PC-3 (cell line): ENCODE data around the gene CEP70. TPM values are rescaled to one million over a fixed set of nuclear protein-coding genes. Genes with fewer than 3 reads are reported as not detected.

Source experiments
- ATAC-seq: fragments of 200-7000 bp; cut with Tn5 transposase; 2 replicates; pipeline ENCODE4 v1.9.1; 2020; ENCODE audit warnings: mild to moderate bottlenecking, moderate library complexity
- BruUV-seq: library from RNA; stranded (reverse); fragments of 400-500 nt; replicated peaks from 2 replicates; lab custom pipeline; 2021; lab: Mats Ljungman, UMichigan
- CTCF ChIA-PET: fragments of 300-600 bp; sonication (Branson Sonifier 250); formaldehyde crosslinking; loops from one replicate; lab custom pipeline; 2022; ENCODE audit warnings: antibody characterized with exemption; lab: Charles Lee
- POLR2A ChIA-PET: fragments of 300-600 bp; sonication (Branson Sonifier 250); formaldehyde crosslinking; loops from one replicate; lab custom pipeline; 2022; ENCODE audit warnings: antibody characterized with exemption; ENCODE audit not compliant: unreplicated experiment; lab: Charles Lee
- DNase-seq: peaks from one replicate; pipeline ENCODE4 v3.0.0-alpha.2; 2015
- H2AFZ ChIP-seq: fragments of 300-600 bp; sonication (generic); 2 replicates; pipeline ENCODE4 v1.6.0; 2016; ENCODE audit warnings: antibody characterized with exemption, low read length
- H3F3A ChIP-seq: fragments of 300-600 bp; sonication (generic); one replicate; pipeline ENCODE4 v1.6.0; 2017; ENCODE audit warnings: antibody characterized with exemption, low read length, control low read depth, mild to moderate bottlenecking; ENCODE audit not compliant: unreplicated experiment
- H3K27ac ChIP-seq: fragments of 300-600 bp; sonication (generic); 2 replicates; pipeline ENCODE4 v1.5.1; 2016; ENCODE audit warnings: mild to moderate bottlenecking, low read length
- H3K27me3 ChIP-seq: fragments of 300-600 bp; sonication (generic); 2 replicates; pipeline ENCODE4 v1.6.1; 2016; ENCODE audit warnings: low read length, mixed read lengths
- H3K36me3 ChIP-seq: fragments of 300-600 bp; sonication (generic); 2 replicates; pipeline ENCODE4 v1.6.1; 2016; ENCODE audit warnings: low read depth, mixed run types, low read length, mixed read lengths
- H3K4me1 ChIP-seq: fragments of 300-600 bp; sonication (generic); 2 replicates; pipeline ENCODE4 v1.5.1; 2016; ENCODE audit warnings: low read length; ENCODE audit not compliant: insufficient read depth
- H3K4me2 ChIP-seq: fragments of 300-600 bp; sonication (generic); 2 replicates; pipeline ENCODE4 v1.6.0; 2016; ENCODE audit warnings: low read length
- H3K4me3 ChIP-seq: fragments of 300-600 bp; sonication (generic); 2 replicates; pipeline ENCODE4 v1.5.1; 2016; ENCODE audit warnings: mild to moderate bottlenecking, low read length, mixed read lengths
- H3K79me2 ChIP-seq: fragments of 300-600 bp; sonication (generic); 2 replicates; pipeline ENCODE4 v1.6.1; 2017; ENCODE audit warnings: low read length, mixed read lengths
- H3K9ac ChIP-seq: fragments of 300-600 bp; sonication (generic); 2 replicates; pipeline ENCODE4 v1.6.0; 2016; ENCODE audit warnings: mild to moderate bottlenecking, low read length
- H3K9me2 ChIP-seq: fragments of 300-600 bp; sonication (generic); replicated peaks from 2 replicates; pipeline ENCODE4 v1.6.1; 2016; ENCODE audit warnings: mixed run types, low read length, mixed read lengths
- H3K9me3 ChIP-seq: fragments of 300-600 bp; sonication (generic); 2 replicates; pipeline ENCODE4 v1.6.1; 2016; ENCODE audit warnings: low read length, mixed read lengths
- H4K20me1 ChIP-seq: fragments of 300-600 bp; sonication (generic); 2 replicates; pipeline ENCODE4 v1.6.1; 2016; ENCODE audit warnings: low read length, mixed read lengths
- EZH2 ChIP-seq: fragments of 300-600 bp; sonication (generic); IDR thresholded peaks from one replicate; pipeline ENCODE4 v1.6.1; 2017; ENCODE audit warnings: antibody characterized with exemption, mild to moderate bottlenecking, low read length; ENCODE audit not compliant: unreplicated experiment
- EZH2phosphoT487 ChIP-seq: fragments of 300-600 bp; sonication (generic); IDR thresholded peaks from 2 replicates; pipeline ENCODE4 v1.6.1; 2018; ENCODE audit warnings: mild to moderate bottlenecking, antibody characterized with exemption, low read length, borderline replicate concordance
- intact Hi-C: fragments of 100-400 bp; cut with micrococcal nuclease; formaldehyde crosslinking; loops from 2 replicates; pipeline ENCODE4 v1.9.0; 2023
- total RNA-seq: library from RNA; depleted of rRNA; stranded (reverse); fragments of >200 nt; gene quantifications from 2 replicates; pipeline ENCODE4 v1.2.3, GENCODE V29; 2014
- TF ChIP-seq, protein P1 (sequence below): fragments of 300-600 bp; sonication (generic); conservative IDR thresholded peaks from 2 replicates; pipeline ENCODE4 v1.5.1; 2017; ENCODE audit warnings: antibody characterized with exemption, low read depth, mild to moderate bottlenecking, low read length

The CEP70 gene
- total RNA-seq, 1 experiment from 2014 or later, result 16.7 TPM

DNA sequence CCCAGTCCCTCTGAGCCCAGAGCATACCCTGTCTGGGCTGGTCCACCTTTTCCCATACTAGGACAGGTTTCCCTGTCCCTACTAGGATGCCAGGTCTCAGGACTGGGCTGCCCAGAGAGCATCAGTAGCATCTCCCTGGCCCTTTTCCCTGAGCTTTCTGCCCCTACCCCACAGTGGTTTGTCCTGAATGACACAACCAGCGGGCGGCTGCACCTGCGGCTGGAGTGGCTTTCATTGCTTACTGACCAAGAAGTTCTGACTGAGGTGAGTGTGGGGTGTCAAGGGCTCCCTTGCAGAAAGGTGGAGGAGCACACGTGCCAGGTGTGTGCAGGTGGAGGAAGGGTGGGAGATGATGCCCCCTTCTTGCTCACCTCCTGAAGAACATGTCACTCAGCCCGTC lies 126.1 kb downstream of the CEP70 start:
- ChIA-PET POLR2A (no interaction called here), CTCF (no interaction called here)
- TF ChIP-seq, protein P1, sequence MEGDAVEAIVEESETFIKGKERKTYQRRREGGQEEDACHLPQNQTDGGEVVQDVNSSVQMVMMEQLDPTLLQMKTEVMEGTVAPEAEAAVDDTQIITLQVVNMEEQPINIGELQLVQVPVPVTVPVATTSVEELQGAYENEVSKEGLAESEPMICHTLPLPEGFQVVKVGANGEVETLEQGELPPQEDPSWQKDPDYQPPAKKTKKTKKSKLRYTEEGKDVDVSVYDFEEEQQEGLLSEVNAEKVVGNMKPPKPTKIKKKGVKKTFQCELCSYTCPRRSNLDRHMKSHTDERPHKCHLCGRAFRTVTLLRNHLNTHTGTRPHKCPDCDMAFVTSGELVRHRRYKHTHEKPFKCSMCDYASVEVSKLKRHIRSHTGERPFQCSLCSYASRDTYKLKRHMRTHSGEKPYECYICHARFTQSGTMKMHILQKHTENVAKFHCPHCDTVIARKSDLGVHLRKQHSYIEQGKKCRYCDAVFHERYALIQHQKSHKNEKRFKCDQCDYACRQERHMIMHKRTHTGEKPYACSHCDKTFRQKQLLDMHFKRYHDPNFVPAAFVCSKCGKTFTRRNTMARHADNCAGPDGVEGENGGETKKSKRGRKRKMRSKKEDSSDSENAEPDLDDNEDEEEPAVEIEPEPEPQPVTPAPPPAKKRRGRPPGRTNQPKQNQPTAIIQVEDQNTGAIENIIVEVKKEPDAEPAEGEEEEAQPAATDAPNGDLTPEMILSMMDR, result no peak
- TF ChIP-seq EZH2phosphoT487 (no peak), EZH2 (no peak)
- Histone ChIP-seq H3F3A (peaks cover 4% of the 10 kb centered on the region), H3K36me3 (no peaks in the 10 kb centered on the region), H4K20me1 (no peaks in the 10 kb centered on the region), H3K9ac (no peak overlapping the region), H3K79me2 (no peaks in the 10 kb centered on the region), H3K27ac (no peak overlapping the region), H2AFZ (no peak overlapping the region), H3K4me2 (no peak overlapping the region), H3K4me3 (no peak overlapping the region), H3K9me2 (no peaks in the 10 kb centered on the region), H3K9me3 (no peaks in the 10 kb centered on the region), H3K4me1 (peaks cover 32% of the 10 kb centered on the region), H3K27me3 (no peaks in the 10 kb centered on the region)
- DNase-seq (no peak), ATAC-seq (no peak)
- BruUV-seq, result no TSS peak
- intact Hi-C loops, result loop anchor here (10.0 kb wide), 1 partner anchor 227 kb away; no protein-coding TSS in a partner anchor

GRCh38 chr3:138465925-138466324 lies 128.1 kb downstream of the CEP70 start:
- no peak overlapping the region for H3K4me2 ChIP-seq
- peaks cover 18% of the 10 kb centered on the region for H3K4me1 ChIP-seq
- no TSS peak for BruUV-seq
- TF ChIP-seq EZH2, result no peak
- no peak for TF ChIP-seq EZH2phosphoT487
- TF ChIP-seq, protein P1, result no peak
- no peak for DNase-seq
- no peaks in the 10 kb centered on the region for H4K20me1 ChIP-seq
- ChIA-PET CTCF (interaction anchor here (0.6 kb wide), 1 partner anchor 456 kb away, joined by 3 read pairs; no protein-coding TSS in a partner anchor), POLR2A (interaction anchor here (0.6 kb wide), 1 partner anchor 548 kb away, joined by 3 read pairs; no protein-coding TSS in a partner anchor)
- no peak overlapping the region for H3K9ac ChIP-seq
- H3K4me3 ChIP-seq, result no peak overlapping the region
- no peak overlapping the region for H2AFZ ChIP-seq
- no peaks in the 10 kb centered on the region for H3K9me3 ChIP-seq
- H3K27ac ChIP-seq, result no peak overlapping the region
- no peaks in the 10 kb centered on the region for H3K27me3 ChIP-seq
- ATAC-seq, result no peak
- H3F3A ChIP-seq, result no peaks in the 10 kb centered on the region
- H3K36me3 ChIP-seq, result no peaks in the 10 kb centered on the region
- H3K9me2 ChIP-seq, result no peaks in the 10 kb centered on the region
- H3K79me2 ChIP-seq, result no peaks in the 10 kb centered on the region
- intact Hi-C loops, result loop anchor here (10.0 kb wide), 1 partner anchor 229 kb away; no protein-coding TSS in a partner anchor

DNA sequence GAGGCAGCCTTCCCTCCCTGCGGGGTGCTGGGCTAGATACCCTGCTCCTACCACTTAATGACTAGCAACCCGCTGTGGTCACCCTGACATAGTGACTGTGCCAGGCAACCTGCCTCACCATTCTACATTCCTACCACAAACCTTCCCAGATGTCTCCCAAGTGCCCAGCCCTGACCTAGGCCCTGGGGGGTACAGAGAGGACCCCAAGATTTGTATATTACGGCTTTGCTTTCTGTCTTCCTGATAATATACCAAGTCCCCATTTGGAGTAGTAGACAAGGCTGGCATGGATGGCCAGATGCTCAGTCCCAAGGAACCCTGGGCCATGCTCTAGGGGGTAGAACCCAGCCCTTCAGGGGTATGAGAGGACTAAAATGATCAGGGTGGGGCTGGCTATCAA lies 128.6 kb downstream of the CEP70 start:
- intact Hi-C loops, result loop anchor here (10.0 kb wide), 1 partner anchor 229 kb away; no protein-coding TSS in a partner anchor
- H2AFZ ChIP-seq, result no peak overlapping the region
- H3K4me2 ChIP-seq, result no peak overlapping the region
- no peaks in the 10 kb centered on the region for H3K9me2 ChIP-seq
- no peak overlapping the region for H3K27ac ChIP-seq
- H3K79me2 ChIP-seq, result no peaks in the 10 kb centered on the region
- no peak overlapping the region for H3K4me3 ChIP-seq
- H4K20me1 ChIP-seq, result no peaks in the 10 kb centered on the region
- no peaks in the 10 kb centered on the region for H3K9me3 ChIP-seq
- ChIA-PET CTCF (interaction anchor here (0.6 kb wide), 1 partner anchor 457 kb away, joined by 3 read pairs; no protein-coding TSS in a partner anchor), POLR2A (interaction anchor here (0.6 kb wide), 1 partner anchor 548 kb away, joined by 3 read pairs; no protein-coding TSS in a partner anchor)
- no peaks in the 10 kb centered on the region for H3K27me3 ChIP-seq
- peaks cover 18% of the 10 kb centered on the region for H3K4me1 ChIP-seq
- BruUV-seq, result no TSS peak
- H3K9ac ChIP-seq, result no peak overlapping the region
- DNase-seq (no peak), ATAC-seq (no peak)
- TF ChIP-seq EZH2, result no peak
- TF ChIP-seq, protein P1, result no peak
- TF ChIP-seq EZH2phosphoT487, result no peak
- H3K36me3 ChIP-seq, result no peaks in the 10 kb centered on the region
- no peaks in the 10 kb centered on the region for H3F3A ChIP-seq
